Gastroesophageal sphincter (tissue), 3 donors: ENCODE measurements around the gene ROR2.

Experiments
- POLR2A ChIP-seq, 2 donors: fragments of 450-650 bp; IDR thresholded peaks; one replicate each; pipeline ENCODE4 v1.6.1; 2017; ENCODE audit warnings: antibody characterized with exemption in 2 of 2, mild to moderate bottlenecking in 2 of 2, moderate library complexity in 1 of 2
- POLR2AphosphoS5 ChIP-seq: sonication (generic); formaldehyde crosslinking; IDR thresholded peaks from one replicate; pipeline ENCODE4 v1.6.1; 2017; ENCODE audit warnings: antibody characterized with exemption
- TF ChIP-seq, protein P1 (sequence below), 4 experiments: fragments of 200-600 bp in 2 of 4; fragments of 450-650 bp in 2 of 4; sonication (generic) in 1 of 4; IDR thresholded peaks; one replicate each; pipeline ENCODE4 v1.5.1; 2017 to 2019; ENCODE audit warnings: antibody characterized with exemption in 4 of 4, mild to moderate bottlenecking in 2 of 4, moderate library complexity in 2 of 4

- TF ChIP-seq, protein P1, sequence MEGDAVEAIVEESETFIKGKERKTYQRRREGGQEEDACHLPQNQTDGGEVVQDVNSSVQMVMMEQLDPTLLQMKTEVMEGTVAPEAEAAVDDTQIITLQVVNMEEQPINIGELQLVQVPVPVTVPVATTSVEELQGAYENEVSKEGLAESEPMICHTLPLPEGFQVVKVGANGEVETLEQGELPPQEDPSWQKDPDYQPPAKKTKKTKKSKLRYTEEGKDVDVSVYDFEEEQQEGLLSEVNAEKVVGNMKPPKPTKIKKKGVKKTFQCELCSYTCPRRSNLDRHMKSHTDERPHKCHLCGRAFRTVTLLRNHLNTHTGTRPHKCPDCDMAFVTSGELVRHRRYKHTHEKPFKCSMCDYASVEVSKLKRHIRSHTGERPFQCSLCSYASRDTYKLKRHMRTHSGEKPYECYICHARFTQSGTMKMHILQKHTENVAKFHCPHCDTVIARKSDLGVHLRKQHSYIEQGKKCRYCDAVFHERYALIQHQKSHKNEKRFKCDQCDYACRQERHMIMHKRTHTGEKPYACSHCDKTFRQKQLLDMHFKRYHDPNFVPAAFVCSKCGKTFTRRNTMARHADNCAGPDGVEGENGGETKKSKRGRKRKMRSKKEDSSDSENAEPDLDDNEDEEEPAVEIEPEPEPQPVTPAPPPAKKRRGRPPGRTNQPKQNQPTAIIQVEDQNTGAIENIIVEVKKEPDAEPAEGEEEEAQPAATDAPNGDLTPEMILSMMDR (IDR thresholded peaks at IDR 0.05): no peak
- TF ChIP-seq POLR2AphosphoS5 (no peak), POLR2A (IDR thresholded peaks at IDR 0.05) (no peak)
Measured at GRCh38 chr9:91879231-91879630, 70.8 kb downstream of the ROR2 start.
